SK-N-SH (cell line): ENCODE measurements around the gene FAM3C. TPM values are rescaled to one million over a fixed set of nuclear protein-coding genes. Genes with fewer than 3 reads are reported as not detected.
A peak's percentile ranks its signal among the peaks of the same experiment; 100 is the strongest.

ENCODE experiments used
- CTCF ChIA-PET: fragments of 300-600, 350-600 bp; formaldehyde crosslinking; extraction: SDS; loops from one replicate; lab custom pipeline; 2021; lab: Yijun Ruan, JAX
- POLR2A ChIA-PET: fragments of 350-600 bp; sonication (Branson Sonifier 250); formaldehyde crosslinking; extraction: SDS; loops from one replicate; lab custom pipeline; 2020; ENCODE audit warnings: antibody characterized with exemption, inconsistent platforms; lab: Yijun Ruan, JAX
- DNase-seq: peaks from one replicate; pipeline ENCODE4 v3.0.0; 2012
- H2AFZ ChIP-seq: fragments of 200-600 bp; sonication (generic); 2 replicates; pipeline ENCODE4 v1.8.1; 2016; ENCODE audit warnings: antibody characterized with exemption, mild to moderate bottlenecking, low read depth
- H3F3A ChIP-seq: fragments of 200-600 bp; sonication (generic); replicated peaks from 2 replicates; pipeline ENCODE3; 2016; ENCODE audit warnings: antibody characterized with exemption, mild to moderate bottlenecking; ENCODE audit not compliant: insufficient read depth
- H3K27ac ChIP-seq, 2 experiments: fragments of 200-500 bp in 1 of 2; fragments of 200-600 bp in 1 of 2; sonication (Bioruptor generic) in 1 of 2; sonication (generic), shearing (Covaris generic) in 1 of 2; 2 replicates each; pipeline versions ENCODE4 v1.5.1 to v1.6.1; 2014 to 2016; ENCODE audit warnings: low read depth in 2 of 2, inconsistent platforms in 1 of 2, low read length in 1 of 2, mild to moderate bottlenecking in 1 of 2, mixed read lengths in 1 of 2
- H3K27me3 ChIP-seq: fragments of 200-600 bp; sonication (generic), shearing (Covaris generic); 2 replicates; pipeline ENCODE4 v1.6.1; 2016; ENCODE audit warnings: mixed run types; ENCODE audit not compliant: insufficient read depth
- H3K36me3 ChIP-seq, 2 experiments: fragments of 200-500 bp in 1 of 2; fragments of 200-600 bp in 1 of 2; sonication (Bioruptor generic) in 1 of 2; sonication (generic) in 1 of 2; replicated peaks in 1 of 2; 2 replicates each; pipeline versions ENCODE3 to v1.5.1; 2014 to 2016; ENCODE audit warnings: low read length in 1 of 2, mild to moderate bottlenecking in 1 of 2; ENCODE audit not compliant: insufficient read depth in 2 of 2, control insufficient read depth in 1 of 2
- H3K4me1 ChIP-seq, 2 experiments: fragments of 200-500 bp in 1 of 2; fragments of 200-600 bp in 1 of 2; sonication (Bioruptor generic) in 1 of 2; sonication (generic), shearing (Covaris generic) in 1 of 2; 2 replicates each; pipeline versions ENCODE4 v1.5.1 to v1.6.1; 2014 to 2016; ENCODE audit warnings: low read depth in 1 of 2, low read length in 1 of 2, mixed run types in 1 of 2; ENCODE audit not compliant: insufficient read depth in 2 of 2, control insufficient read depth in 1 of 2
- H3K4me2 ChIP-seq: fragments of 200-600 bp; sonication (generic), shearing (Covaris generic); 2 replicates; pipeline ENCODE4 v1.6.1; 2017; ENCODE audit warnings: mixed run types
- H3K4me3 ChIP-seq, 2 experiments: fragments of 200-500 bp in 1 of 2; fragments of 200-600 bp in 1 of 2; sonication (Bioruptor generic) in 1 of 2; sonication (generic), shearing (Covaris generic) in 1 of 2; 2 replicates each; pipeline versions ENCODE4 v1.5.1 to v1.8.1; 2014 to 2016; ENCODE audit warnings: low read depth in 2 of 2, inconsistent platforms in 1 of 2, low read length in 1 of 2, mild to moderate bottlenecking in 1 of 2, mixed read lengths in 1 of 2, moderate library complexity in 1 of 2
- H3K79me2 ChIP-seq: fragments of 200-600 bp; sonication (generic); 2 replicates; pipeline ENCODE4 v1.8.1; 2017; ENCODE audit warnings: mild to moderate bottlenecking; ENCODE audit not compliant: insufficient read depth
- H3K9ac ChIP-seq: fragments of 200-600 bp; sonication (generic); 2 replicates; pipeline ENCODE4 v1.6.1; 2017; ENCODE audit warnings: mixed run types
- H3K9me2 ChIP-seq: fragments of 200-600 bp; sonication (generic); 2 replicates; pipeline ENCODE4 v1.6.1; 2017; ENCODE audit warnings: mixed run types
- H3K9me3 ChIP-seq: fragments of 200-600 bp; sonication (generic); 2 replicates; pipeline ENCODE4 v1.6.1; 2017; ENCODE audit warnings: mixed run types, mild to moderate bottlenecking, moderate library complexity
- H4K20me1 ChIP-seq: fragments of 200-600 bp; sonication (generic); 2 replicates; pipeline ENCODE4 v1.6.1; 2017; ENCODE audit warnings: mild to moderate bottlenecking, mixed run types; ENCODE audit not compliant: insufficient read depth
- CTCF ChIP-seq: fragments of 200-600 bp; sonication (generic); IDR thresholded peaks from 2 replicates; pipeline ENCODE4 v1.6.1; 2017; ENCODE audit warnings: antibody characterized with exemption, mild to moderate bottlenecking, moderate library complexity
- ELF1 ChIP-seq: IDR thresholded peaks from 2 replicates; pipeline ENCODE4 v1.4.0; 2012
- EP300 ChIP-seq, 2 experiments: IDR thresholded peaks; 2 replicates each; pipeline versions ENCODE4 v1.4.0 to v1.6.1; 2012; ENCODE audit warnings: borderline replicate concordance in 1 of 2, low read depth in 1 of 2, low read length in 1 of 2
- EZH2phosphoT487 ChIP-seq: fragments of 200-600 bp; sonication (generic); IDR thresholded peaks from 2 replicates; pipeline ENCODE4 v1.6.1; 2017; ENCODE audit warnings: low read depth, mixed run types, mild to moderate bottlenecking, antibody characterized with exemption, moderate library complexity, borderline replicate concordance
- FOSL2 ChIP-seq: IDR thresholded peaks from 2 replicates; pipeline ENCODE4 v1.4.0; 2012; ENCODE audit warnings: low read depth, mild to moderate bottlenecking, moderate library complexity, borderline replicate concordance
- FOXJ3 ChIP-seq: sonication (generic); formaldehyde crosslinking; IDR thresholded peaks from 2 replicates; pipeline ENCODE4 v1.5.1; 2020; ENCODE audit warnings: mild to moderate bottlenecking, missing genetic modification reagents
- GABPA ChIP-seq: IDR thresholded peaks from 2 replicates; pipeline ENCODE4 v1.4.0; 2012; ENCODE audit warnings: low read depth, mild to moderate bottlenecking
- IRF3 ChIP-seq: fragments of 150-350 bp; IDR thresholded peaks from 2 replicates; pipeline ENCODE4 v1.6.1; 2016; ENCODE audit warnings: mild to moderate bottlenecking, low read depth, low read length
- MAX ChIP-seq: IDR thresholded peaks from 2 replicates; pipeline ENCODE4 v1.4.0; 2012; ENCODE audit warnings: low read depth
- MXI1 ChIP-seq: IDR thresholded peaks from 2 replicates; pipeline ENCODE4 v1.6.1; 2012; ENCODE audit warnings: mild to moderate bottlenecking, low read depth, low read length, improper control_type of control experiment
- NRF1 ChIP-seq: IDR thresholded peaks from 2 replicates; pipeline ENCODE4 v1.6.1; 2012; ENCODE audit warnings: low read depth, mild to moderate bottlenecking, low read length
- POLR2AphosphoS5 ChIP-seq: IDR thresholded peaks from 2 replicates; pipeline ENCODE4 v1.6.1; 2012; ENCODE audit warnings: low read depth, low read length
- RAD21 ChIP-seq: IDR thresholded peaks from 2 replicates; pipeline ENCODE4 v1.6.1; 2012; ENCODE audit warnings: mild to moderate bottlenecking, low read length
- REST ChIP-seq: IDR thresholded peaks from 2 replicates; pipeline ENCODE4 v1.6.1; 2012; ENCODE audit warnings: mild to moderate bottlenecking, low read depth, low read length, moderate library complexity
- RFX5 ChIP-seq: IDR thresholded peaks from 2 replicates; pipeline ENCODE4 v1.6.1; 2012; ENCODE audit warnings: mild to moderate bottlenecking, improper control_type of control experiment, low read length
- TCF12 ChIP-seq: IDR thresholded peaks from 2 replicates; pipeline ENCODE4 v1.4.0; 2012
- TEAD4 ChIP-seq: IDR thresholded peaks from 2 replicates; pipeline ENCODE4 v1.4.0; 2012; ENCODE audit warnings: mild to moderate bottlenecking, borderline replicate concordance; ENCODE audit not compliant: insufficient read depth
- USF1 ChIP-seq: IDR thresholded peaks from 2 replicates; pipeline ENCODE4 v1.4.0; 2012; ENCODE audit warnings: low read depth, borderline replicate concordance
- YY1 ChIP-seq: IDR thresholded peaks from 2 replicates; pipeline ENCODE4 v1.4.0; 2012; ENCODE audit warnings: low read depth, mild to moderate bottlenecking
- ZBTB33 ChIP-seq: IDR thresholded peaks from 2 replicates; pipeline ENCODE4 v1.4.0; 2012; ENCODE audit warnings: low read depth, borderline replicate concordance
- WGBS: methylation state at CpG from one replicate; pipeline ENCODE4 v1.1.6; 2017; ENCODE audit warnings: low lambda C conversion rate; 5-methylcytosine and 5-hydroxymethylcytosine counted together
- polyA plus RNA-seq, 3 experiments: library from polyadenylated mRNA; depleted of rRNA; stranded (reverse); fragments of >200 nt; gene quantifications; 2 replicates each; pipeline ENCODE4 v1.2.3, GENCODE V29; 2012

Gene FAM3C
- polyA plus RNA-seq, 1 of the 3 experiments (the other 2 are of a cell fraction): 80.0 TPM

- Histone ChIP-seq H3K4me2 (no peak overlapping the region), H3K79me2 (peaks cover 31% of the 10 kb centered on the region), H2AFZ (peak overlapping the region; percentile 2; the same call in 1 of the 2 replicates), H3K9ac (no peak overlapping the region), H3K9me3 (no peaks in the 10 kb centered on the region), H3K27ac (no peak overlapping the region), H3K4me1 (peaks cover 7 to 11% of the 10 kb centered on the region in 2 experiments; a peak in 2 of 4 replicates), H4K20me1 (peaks cover 8% of the 10 kb centered on the region; the same call in 1 of the 2 replicates), H3K4me3 (no peak overlapping the region), H3F3A (no peaks in the 10 kb centered on the region), H3K27me3 (no peaks in the 10 kb centered on the region), H3K36me3 (peaks cover 6 to 11% of the 10 kb centered on the region in 2 experiments), H3K9me2 (no peaks in the 10 kb centered on the region)
- WGBS: 84% methylated on average over 2 of the region's 2 CpGs
- ChIA-PET POLR2A (no interaction called here), CTCF (interaction anchor here (0.7 to 5.7 kb wide), 12 partner anchors 9 to 290 kb away, joined by 3 to 71 read pairs (median 6); no protein-coding TSS in a partner anchor)
- no peak for DNase-seq
- no peak for TF ChIP-seq EP300 (IDR thresholded peaks at IDR 0.05; ENCODE audit: borderline replicate concordance in 1 of 2, low read depth in 1 of 2, low read length in 1 of 2)
- no peak for TF ChIP-seq YY1
- no peak for TF ChIP-seq FOSL2
- TF ChIP-seq MXI1: no peak
- TF ChIP-seq RFX5: no peak
- no peak for TF ChIP-seq USF1
- TF ChIP-seq NRF1: no peak
- no peak for TF ChIP-seq TEAD4
- TF ChIP-seq FOXJ3: no peak
- no peak for TF ChIP-seq REST
- no peak for TF ChIP-seq MAX
- TF ChIP-seq POLR2AphosphoS5: no peak
- no peak for TF ChIP-seq RAD21
- no peak for TF ChIP-seq ZBTB33
- no peak for TF ChIP-seq IRF3
- no peak for TF ChIP-seq GABPA
- TF ChIP-seq CTCF: no peak
- no peak for TF ChIP-seq ELF1
- no peak for TF ChIP-seq EZH2phosphoT487
- TF ChIP-seq TCF12: no peak
Measured at GRCh38 chr7:121397822-121398221, 1.7 kb upstream of the FAM3C start.
